ENCODE data around the gene XG.
"Not testable (repeated sequence)": the region's sequence is repeated elsewhere in the genome, so short reads cannot be mapped to it uniquely, and the experiment has no call there.

The XG gene

DNA sequence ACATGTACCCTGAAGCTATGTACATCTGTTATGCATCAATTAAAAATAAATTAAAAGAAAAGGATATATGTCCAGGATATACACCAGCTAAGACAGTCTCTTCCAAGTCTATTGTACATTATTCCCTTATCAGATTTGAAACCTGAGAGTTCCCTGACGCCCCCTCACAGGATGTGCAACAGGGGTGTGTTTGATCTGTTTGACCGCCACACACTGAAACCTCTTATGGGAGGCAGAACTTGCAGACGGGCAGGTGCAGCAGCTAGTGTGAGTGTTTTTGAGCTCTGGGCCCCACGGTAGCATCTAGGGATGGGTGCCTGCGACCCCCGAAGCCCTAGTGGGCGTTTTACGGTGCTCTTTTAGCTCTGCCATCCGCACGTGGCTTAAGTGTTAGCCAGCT is 4.7 kb downstream of the XG start:
- no peak overlapping the region for H3K27ac ChIP-seq
- H3K9ac ChIP-seq = no peak overlapping the region
- no peaks in the 10 kb centered on the region for H3K4me1 ChIP-seq
- no peaks in the 10 kb centered on the region for H3K36me3 ChIP-seq (ENCODE audit: control insufficient read depth, insufficient read depth, low read length)
- TF ChIP-seq CTCF (IDR thresholded peaks at IDR 0.05) = no peak
- H3K4me2 ChIP-seq (ENCODE audit: low read length) = no peak overlapping the region
- H3K4me3 ChIP-seq (ENCODE audit: low read depth, low read length) = no peak overlapping the region
- no peaks in the 10 kb centered on the region for H3K27me3 ChIP-seq (ENCODE audit: control insufficient read depth, insufficient read depth, low read length)
- H2AFZ ChIP-seq = no peak overlapping the region
- no peaks in the 10 kb centered on the region for H3K9me3 ChIP-seq (ENCODE audit: control insufficient read depth, low read length)
- H3K79me2 ChIP-seq = no peaks in the 10 kb centered on the region

DNA sequence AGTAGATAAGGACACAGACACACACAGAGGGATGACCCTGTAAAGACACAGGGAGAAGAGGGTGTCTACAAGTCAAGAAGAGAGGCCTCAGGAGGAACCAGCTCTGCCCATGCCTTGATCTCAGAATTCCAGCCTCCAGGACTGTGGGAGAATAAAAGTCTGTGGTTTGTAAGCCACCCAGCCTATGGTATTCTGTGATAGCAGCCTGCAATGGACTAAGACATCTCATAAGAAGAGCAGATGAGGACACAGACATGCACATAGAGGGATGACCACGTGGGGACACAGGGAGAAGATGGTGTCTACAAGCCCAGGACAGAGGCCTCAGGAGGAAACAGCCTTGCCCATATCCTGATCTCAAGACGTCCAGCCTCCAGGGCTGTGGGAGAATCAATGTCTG is 9.4 kb downstream of the XG start:
- Histone ChIP-seq H3K9ac (no peak overlapping the region), H3K4me2 (ENCODE audit: low read length) (no peak overlapping the region), H2AFZ (no peak overlapping the region), H3K27me3 (ENCODE audit: control insufficient read depth, insufficient read depth, low read length) (no peaks in the 10 kb centered on the region), H3K36me3 (ENCODE audit: control insufficient read depth, insufficient read depth, low read length) (no peaks in the 10 kb centered on the region), H3K4me3 (ENCODE audit: low read depth, low read length) (no peak overlapping the region), H3K79me2 (no peaks in the 10 kb centered on the region), H3K27ac (no peak overlapping the region), H3K4me1 (no peaks in the 10 kb centered on the region), H3K9me3 (ENCODE audit: control insufficient read depth, low read length) (no peaks in the 10 kb centered on the region)
- TF ChIP-seq CTCF (IDR thresholded peaks at IDR 0.05) = no peak

DNA sequence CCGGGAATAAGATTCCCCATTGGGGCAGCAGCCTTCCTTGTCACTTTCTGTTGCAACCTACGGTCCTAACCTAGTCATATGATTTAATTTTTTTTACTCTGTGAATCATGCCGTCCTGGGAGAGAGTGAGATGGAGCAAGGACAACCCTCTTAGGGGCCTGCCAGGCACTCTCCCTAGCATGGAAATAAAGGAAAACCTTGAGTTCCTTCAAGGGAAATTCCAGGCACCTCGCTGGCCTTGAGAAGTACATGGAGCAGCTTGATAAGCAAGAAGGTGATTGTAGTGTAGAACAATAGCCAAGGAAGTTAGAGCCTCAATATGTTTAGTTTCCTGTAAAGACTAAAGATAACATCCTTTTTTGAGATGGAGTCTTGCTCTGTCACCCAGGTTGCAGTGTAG is 10.8 kb downstream of the XG start:
- H3K4me2 ChIP-seq (ENCODE audit: low read length); H3K36me3 ChIP-seq (ENCODE audit: control insufficient read depth, insufficient read depth, low read length); H3K9ac ChIP-seq; H3K27ac ChIP-seq; H3K4me3 ChIP-seq (ENCODE audit: low read depth, low read length); H3K9me3 ChIP-seq (ENCODE audit: control insufficient read depth, low read length); H3K79me2 ChIP-seq; H3K27me3 ChIP-seq (ENCODE audit: control insufficient read depth, insufficient read depth, low read length); H2AFZ ChIP-seq; H3K4me1 ChIP-seq: not testable (repeated sequence)

DNA sequence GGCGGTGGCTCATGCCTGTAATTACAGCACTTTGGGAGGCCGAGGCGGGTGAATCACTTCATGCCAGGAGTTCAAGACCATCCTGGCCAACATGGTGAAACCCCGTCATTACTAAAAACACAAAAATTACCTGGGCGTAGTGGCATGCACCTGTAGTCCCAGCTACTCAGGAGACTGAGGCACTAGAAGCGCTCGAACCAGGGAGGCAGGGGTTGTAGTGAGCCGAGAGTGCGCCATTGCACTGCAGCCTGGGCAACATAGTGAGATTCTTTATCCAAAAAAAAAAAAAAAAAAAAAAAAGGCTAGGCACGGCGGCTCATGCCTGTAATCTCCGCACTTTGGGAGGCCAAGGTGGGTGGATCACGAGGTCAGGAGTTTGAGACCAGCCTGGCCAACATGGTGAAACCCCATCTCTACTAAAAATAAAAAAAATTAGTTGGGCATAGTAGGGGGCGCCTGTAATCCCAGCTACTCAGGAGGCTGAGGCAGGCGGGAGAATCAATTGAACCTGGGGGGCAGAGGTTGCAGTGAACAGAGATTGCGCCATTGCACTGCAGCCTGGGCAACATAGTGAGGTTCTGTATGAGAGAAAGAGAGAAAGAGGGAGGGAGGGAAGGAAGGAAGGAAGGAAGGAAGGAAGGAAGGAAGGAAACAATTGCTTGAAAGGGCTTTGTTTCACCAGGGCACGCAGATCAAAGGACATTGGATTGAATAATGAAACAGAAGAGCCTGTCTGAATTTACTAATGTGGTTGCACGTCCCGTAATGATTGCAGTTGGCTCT is 13.1 kb downstream of the XG start:
- not testable (repeated sequence) for H3K27ac ChIP-seq; H2AFZ ChIP-seq; H3K4me3 ChIP-seq (ENCODE audit: low read depth, low read length); H3K9me3 ChIP-seq (ENCODE audit: control insufficient read depth, low read length); H3K79me2 ChIP-seq; H3K36me3 ChIP-seq (ENCODE audit: control insufficient read depth, insufficient read depth, low read length); H3K4me1 ChIP-seq; H3K27me3 ChIP-seq (ENCODE audit: control insufficient read depth, insufficient read depth, low read length); H3K4me2 ChIP-seq (ENCODE audit: low read length); H3K9ac ChIP-seq

DNA sequence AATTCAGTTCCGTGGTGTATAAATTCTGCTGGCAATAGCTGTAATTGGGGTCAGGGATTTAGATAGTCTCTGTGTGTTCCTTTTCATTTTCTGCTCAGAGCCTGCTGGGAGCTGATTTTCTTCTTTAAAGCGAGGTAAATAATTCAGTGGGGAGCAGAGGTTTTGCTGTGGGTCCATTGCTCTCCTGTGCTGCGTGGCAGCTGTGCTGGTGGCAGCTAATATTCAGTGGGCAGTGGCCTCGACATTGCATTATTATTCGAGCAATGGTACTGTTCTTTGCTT is 13.7 kb downstream of the XG start:
- Histone ChIP-seq H2AFZ (no peak overlapping the region), H3K4me2 (ENCODE audit: low read length) (no peak overlapping the region), H3K36me3 (ENCODE audit: control insufficient read depth, insufficient read depth, low read length) (no peaks in the 10 kb centered on the region), H3K4me1 (no peaks in the 10 kb centered on the region), H3K27ac (no peak overlapping the region), H3K4me3 (ENCODE audit: low read depth, low read length) (no peak overlapping the region), H3K9me3 (ENCODE audit: control insufficient read depth, low read length) (no peaks in the 10 kb centered on the region), H3K79me2 (no peaks in the 10 kb centered on the region), H3K9ac (no peak overlapping the region), H3K27me3 (ENCODE audit: control insufficient read depth, insufficient read depth, low read length) (no peaks in the 10 kb centered on the region)
- no peak for TF ChIP-seq CTCF (IDR thresholded peaks at IDR 0.05)

GRCh38 chrX:2766906-2767305 is 15.1 kb downstream of the XG start:
- H3K27ac ChIP-seq = no peak overlapping the region
- H3K4me2 ChIP-seq (ENCODE audit: low read length) = no peak overlapping the region
- no peaks in the 10 kb centered on the region for H3K79me2 ChIP-seq
- H3K36me3 ChIP-seq (ENCODE audit: control insufficient read depth, insufficient read depth, low read length) = no peaks in the 10 kb centered on the region
- no peak overlapping the region for H3K4me3 ChIP-seq (ENCODE audit: low read depth, low read length)
- no peaks in the 10 kb centered on the region for H3K9me3 ChIP-seq (ENCODE audit: control insufficient read depth, low read length)
- no peaks in the 10 kb centered on the region for H3K27me3 ChIP-seq (ENCODE audit: control insufficient read depth, insufficient read depth, low read length)
- no peak overlapping the region for H2AFZ ChIP-seq
- no peaks in the 10 kb centered on the region for H3K4me1 ChIP-seq
- no peak overlapping the region for H3K9ac ChIP-seq
- no peak for TF ChIP-seq CTCF (IDR thresholded peaks at IDR 0.05)

Measured in parathyroid adenoma (tissue), 2 donors.